Progenitor cell of endocrine pancreas (in vitro differentiated cells): ENCODE results near the gene CLDN17. TPM values are rescaled to one million over a fixed set of nuclear protein-coding genes. Genes with fewer than 3 reads are reported as not detected.

ENCODE experiments used
- DNase-seq: peaks from one replicate; pipeline ENCODE4 v3.0.0; 2021; ENCODE audit warnings: low spot score; ENCODE audit not compliant: unreplicated experiment
- H3K27ac Mint-ChIP-seq: 2 replicates; pipeline ENCODE4 v1.8.0; 2021; ENCODE audit warnings: mild to moderate bottlenecking, moderate library complexity, mixed read lengths
- H3K27me3 Mint-ChIP-seq: 2 replicates; pipeline ENCODE4 v1.8.0; 2021; ENCODE audit warnings: mixed read lengths
- H3K36me3 Mint-ChIP-seq: 2 replicates; pipeline ENCODE4 v1.8.0; 2022; ENCODE audit warnings: mixed read lengths; ENCODE audit not compliant: insufficient read depth
- H3K4me1 Mint-ChIP-seq: 2 replicates; pipeline ENCODE4 v1.8.0; 2021; ENCODE audit warnings: low read depth, mixed read lengths
- H3K4me3 Mint-ChIP-seq: 2 replicates; pipeline ENCODE4 v1.8.0; 2021; ENCODE audit warnings: low read depth, mild to moderate bottlenecking, moderate library complexity, mixed read lengths
- H3K9me3 Mint-ChIP-seq: 2 replicates; pipeline ENCODE4 v1.8.0; 2021; ENCODE audit warnings: low read depth, mixed read lengths
- total RNA-seq: library from RNA; stranded (reverse); gene quantifications from 2 replicates; pipeline ENCODE4 v1.2.1, GENCODE V29; 2021
- TF ChIP-seq, protein P1 (sequence below): fragments of 200-600 bp; sonication (generic); IDR thresholded peaks from one replicate; pipeline ENCODE4 v1.5.0; 2021; ENCODE audit warnings: antibody characterized with exemption, mild to moderate bottlenecking; ENCODE audit not compliant: unreplicated experiment

The CLDN17 gene
- total RNA-seq, 1 donor from 2014 or later: not detected

GRCh38 chr21:30129246-30129645, 37.4 kb downstream of the CLDN17 start:
- Mint-ChIP-seq H3K36me3 (no peaks in the 10 kb centered on the region), H3K27ac (no peak overlapping the region), H3K4me3 (no peak overlapping the region), H3K4me1 (no peaks in the 10 kb centered on the region), H3K9me3 (no peaks in the 10 kb centered on the region), H3K27me3 (no peaks in the 10 kb centered on the region)
- no peak for DNase-seq
- TF ChIP-seq, protein P1, sequence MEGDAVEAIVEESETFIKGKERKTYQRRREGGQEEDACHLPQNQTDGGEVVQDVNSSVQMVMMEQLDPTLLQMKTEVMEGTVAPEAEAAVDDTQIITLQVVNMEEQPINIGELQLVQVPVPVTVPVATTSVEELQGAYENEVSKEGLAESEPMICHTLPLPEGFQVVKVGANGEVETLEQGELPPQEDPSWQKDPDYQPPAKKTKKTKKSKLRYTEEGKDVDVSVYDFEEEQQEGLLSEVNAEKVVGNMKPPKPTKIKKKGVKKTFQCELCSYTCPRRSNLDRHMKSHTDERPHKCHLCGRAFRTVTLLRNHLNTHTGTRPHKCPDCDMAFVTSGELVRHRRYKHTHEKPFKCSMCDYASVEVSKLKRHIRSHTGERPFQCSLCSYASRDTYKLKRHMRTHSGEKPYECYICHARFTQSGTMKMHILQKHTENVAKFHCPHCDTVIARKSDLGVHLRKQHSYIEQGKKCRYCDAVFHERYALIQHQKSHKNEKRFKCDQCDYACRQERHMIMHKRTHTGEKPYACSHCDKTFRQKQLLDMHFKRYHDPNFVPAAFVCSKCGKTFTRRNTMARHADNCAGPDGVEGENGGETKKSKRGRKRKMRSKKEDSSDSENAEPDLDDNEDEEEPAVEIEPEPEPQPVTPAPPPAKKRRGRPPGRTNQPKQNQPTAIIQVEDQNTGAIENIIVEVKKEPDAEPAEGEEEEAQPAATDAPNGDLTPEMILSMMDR: no peak

DNA sequence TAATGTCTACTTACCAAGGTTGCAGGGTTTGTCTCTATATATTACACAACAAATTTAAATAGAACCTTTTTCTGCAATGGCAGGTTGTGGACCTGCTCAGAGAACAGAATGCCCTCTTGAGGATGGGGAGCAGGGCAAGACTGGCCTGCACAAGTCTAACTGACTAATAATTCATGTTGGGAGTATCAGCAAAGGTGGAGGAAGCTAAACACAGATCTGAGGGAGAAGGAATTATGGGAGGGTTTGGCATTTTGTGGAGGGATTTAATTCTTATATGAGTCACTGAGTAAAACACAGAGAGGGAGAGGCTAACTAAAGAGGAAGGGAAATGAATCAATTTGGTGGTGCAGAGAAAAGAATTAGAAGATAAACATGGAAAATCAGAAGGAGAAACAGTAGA, 40.0 kb downstream of the CLDN17 start:
- Mint-ChIP-seq H3K4me1 (no peaks in the 10 kb centered on the region), H3K9me3 (no peaks in the 10 kb centered on the region), H3K27ac (no peak overlapping the region), H3K4me3 (no peak overlapping the region), H3K36me3 (no peaks in the 10 kb centered on the region), H3K27me3 (no peaks in the 10 kb centered on the region)
- DNase-seq: no peak
- TF ChIP-seq, protein P1: no peak

DNA sequence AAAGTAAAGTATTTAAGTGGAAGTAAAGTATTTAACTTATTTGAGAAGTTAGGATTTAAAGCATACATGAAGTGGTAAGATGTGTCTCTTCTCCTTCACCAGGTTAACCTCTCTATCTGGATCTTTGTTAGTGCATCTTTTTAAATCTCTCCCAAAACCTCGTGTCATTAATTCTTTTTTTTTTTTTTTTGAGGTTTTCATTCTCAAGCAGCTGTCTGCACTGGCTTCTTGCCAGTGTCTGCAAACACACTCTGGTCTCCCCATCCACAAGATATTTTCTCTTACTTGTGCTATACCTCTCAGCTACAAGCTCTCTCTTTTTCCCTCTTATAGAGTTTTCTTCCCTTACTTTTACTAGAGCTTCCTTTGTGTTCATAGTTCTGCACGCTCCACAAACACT, 49.0 kb downstream of the CLDN17 start:
- TF ChIP-seq, protein P1: no peak
- Mint-ChIP-seq H3K27me3 (no peaks in the 10 kb centered on the region), H3K9me3 (no peaks in the 10 kb centered on the region), H3K4me1 (no peaks in the 10 kb centered on the region), H3K27ac (no peak overlapping the region), H3K36me3 (no peaks in the 10 kb centered on the region), H3K4me3 (no peak overlapping the region)
- DNase-seq: no peak

DNA sequence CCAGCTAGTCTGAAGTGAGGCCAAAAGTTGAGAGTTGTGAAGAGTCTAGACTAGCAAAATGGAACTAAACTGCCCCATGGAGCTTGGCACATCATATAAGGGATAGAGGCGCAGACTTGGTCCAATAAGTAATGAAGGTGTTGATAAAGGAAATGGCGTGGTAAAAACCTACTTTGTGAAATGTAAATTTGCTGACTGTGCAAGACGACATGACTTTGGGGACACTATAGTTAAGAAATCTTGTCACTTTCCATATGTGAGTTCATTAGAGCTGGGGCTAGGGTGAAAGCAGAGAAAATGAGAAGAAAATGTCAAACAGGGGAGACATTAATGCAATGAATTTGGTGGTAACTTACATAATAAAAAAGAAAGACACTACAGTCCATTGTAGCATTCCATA, 50.1 kb downstream of the CLDN17 start:
- TF ChIP-seq, protein P1: no peak
- H3K36me3 Mint-ChIP-seq: no peaks in the 10 kb centered on the region

More for the DNA sequence above, 50.1 kb downstream of the CLDN17 start:
- Mint-ChIP-seq H3K4me1 (no peaks in the 10 kb centered on the region), H3K9me3 (no peaks in the 10 kb centered on the region), H3K27ac (no peak overlapping the region), H3K27me3 (no peaks in the 10 kb centered on the region), H3K4me3 (no peak overlapping the region)
- DNase-seq: no peak

Other genes starting within 250 kb of the CLDN17 start
- gene GRIK1, start 226.8 kb downstream of the CLDN17 start, total RNA-seq: 0.26 and 0.33 TPM in 2 replicates
- gene CLDN8, start 49.3 kb upstream of the CLDN17 start, total RNA-seq: not detected in 2 replicates
- gene KRTAP24-1, start 116.1 kb upstream of the CLDN17 start, total RNA-seq: not detected in 2 replicates
- gene KRTAP25-1, start 122.7 kb upstream of the CLDN17 start, total RNA-seq: not detected in 2 replicates
- not detected in 2 replicates for gene KRTAP26-1, start 153.5 kb upstream of the CLDN17 start, total RNA-seq
- gene KRTAP27-1, start 170.9 kb upstream of the CLDN17 start, total RNA-seq: not detected in 2 replicates
- not detected in 2 replicates for gene KRTAP23-1, start 181.8 kb upstream of the CLDN17 start, total RNA-seq
- not detected in 2 replicates for gene KRTAP13-2, start 205.5 kb upstream of the CLDN17 start, total RNA-seq
- gene KRTAP13-1, start 229.2 kb upstream of the CLDN17 start, total RNA-seq: not detected in 2 replicates